WTC11 (cell line): Measurements from ENCODE around the gene SPDYE6. TPM values are rescaled to one million over a fixed set of nuclear protein-coding genes. Genes with fewer than 3 reads are reported as not detected.
"Not testable (repeated sequence)": the region's sequence is repeated elsewhere in the genome, so short reads cannot be mapped to it uniquely, and the experiment has no call there.

ENCODE experiments used
- ATAC-seq: fragments of 200-7000 bp; cut with Tn5 transposase; 2 replicates; pipeline ENCODE4 v1.10.0; 2021; ENCODE audit warnings: mild to moderate bottlenecking, moderate library complexity
- CTCF ChIA-PET: fragments of 300-600 bp; sonication (Branson Sonifier 250); formaldehyde crosslinking; loops from one replicate; lab custom pipeline; 2021; ENCODE audit warnings: antibody characterized with exemption; lab: Charles Lee
- POLR2A ChIA-PET: fragments of 350-600 bp; sonication (Branson Sonifier 250); formaldehyde crosslinking; loops from one replicate; lab custom pipeline; 2021; ENCODE audit warnings: antibody characterized with exemption; lab: Charles Lee
- DNase-seq: peaks from one replicate; pipeline ENCODE4 v3.0.0; 2021; ENCODE audit warnings: low spot score
- H3K27ac Mint-ChIP-seq: 2 replicates; pipeline ENCODE4 v1.8.0; 2021; ENCODE audit warnings: mixed read lengths
- H3K27me3 Mint-ChIP-seq: 2 replicates; pipeline ENCODE4 v1.8.0; 2021; ENCODE audit warnings: low read depth, mild to moderate bottlenecking, moderate library complexity, mixed read lengths
- H3K36me3 Mint-ChIP-seq: 2 replicates; pipeline ENCODE4 v1.8.0; 2021; ENCODE audit warnings: mixed read lengths
- H3K4me1 Mint-ChIP-seq: 2 replicates; pipeline ENCODE4 v1.8.0; 2022; ENCODE audit warnings: mixed read lengths
- H3K4me3 Mint-ChIP-seq: 2 replicates; pipeline ENCODE4 v1.8.0; 2021; ENCODE audit warnings: mild to moderate bottlenecking, moderate library complexity, mixed read lengths
- H3K9me3 Mint-ChIP-seq: 2 replicates; pipeline ENCODE4 v1.8.0; 2021; ENCODE audit warnings: mixed read lengths
- FOXP1 ChIP-seq: sonication (generic); formaldehyde crosslinking; IDR thresholded peaks from 2 replicates; pipeline ENCODE4 v1.8.0; 2022; ENCODE audit warnings: missing genetic modification reagents, mild to moderate bottlenecking, moderate library complexity, borderline replicate concordance
- GABPB1 ChIP-seq: sonication (generic); formaldehyde crosslinking; IDR thresholded peaks from 2 replicates; pipeline ENCODE4 v1.8.1; 2023; ENCODE audit warnings: mild to moderate bottlenecking, missing genetic modification reagents
- SP1 ChIP-seq: sonication (generic); formaldehyde crosslinking; conservative IDR thresholded peaks from 2 replicates; pipeline ENCODE4 v1.8.1; 2022; ENCODE audit warnings: missing genetic modification reagents
- total RNA-seq: library from RNA; stranded (reverse); gene quantifications from 3 replicates; pipeline ENCODE4 v1.2.3, GENCODE V29; 2021
- TF ChIP-seq, protein P1 (sequence below): sonication (generic); formaldehyde crosslinking; IDR thresholded peaks from 2 replicates; pipeline ENCODE4 v1.8.0; 2022; ENCODE audit warnings: mild to moderate bottlenecking, missing genetic modification reagents
- TF ChIP-seq, protein P2 (sequence below): sonication (generic); formaldehyde crosslinking; IDR thresholded peaks from 2 replicates; pipeline ENCODE4 v1.8.1; 2023; ENCODE audit warnings: mild to moderate bottlenecking, missing genetic modification reagents
- TF ChIP-seq, protein P3 (sequence below): fragments of 250-450 bp; sonication (Bioruptor Pico); IDR thresholded peaks from 2 replicates; pipeline ENCODE4 v2.1.2; 2022; ENCODE audit warnings: mild to moderate bottlenecking, moderate library complexity
- TF ChIP-seq, protein P4 (sequence below): fragments of 250-450 bp; sonication (Bioruptor Pico); IDR thresholded peaks from 2 replicates; pipeline ENCODE4 v1.9.0; 2021; ENCODE audit warnings: mild to moderate bottlenecking
- TF ChIP-seq, protein P5 (sequence below): sonication (generic); formaldehyde crosslinking; IDR thresholded peaks from 2 replicates; pipeline ENCODE4 v1.8.0; 2022; ENCODE audit warnings: mild to moderate bottlenecking, missing genetic modification reagents

Gene SPDYE6
- total RNA-seq, 1 experiment from 2014 or later = not detected

DNA sequence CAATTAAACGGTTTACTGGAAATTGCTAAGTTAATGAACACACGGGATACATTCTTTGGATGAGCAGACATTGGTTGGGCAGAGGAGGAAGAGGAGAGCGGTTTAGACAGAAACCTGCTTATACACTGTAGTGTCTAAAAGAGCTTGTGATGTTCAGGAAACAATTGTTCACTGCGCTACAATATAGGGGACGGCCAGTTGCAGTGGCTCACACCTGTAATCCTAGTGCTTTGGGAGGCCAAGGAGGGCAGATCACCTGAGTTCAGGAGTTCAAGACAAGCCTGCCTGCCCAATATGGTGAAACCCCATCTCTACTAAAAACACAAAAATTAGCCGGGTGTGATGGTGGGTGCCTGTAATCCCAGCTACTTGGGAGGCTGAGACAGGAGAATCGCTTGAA lies 20.7 kb downstream of the SPDYE6 start:
- not testable (repeated sequence) for H3K27me3 Mint-ChIP-seq, DNase-seq, H3K4me3 Mint-ChIP-seq, ATAC-seq, H3K27ac Mint-ChIP-seq, H3K9me3 Mint-ChIP-seq, H3K36me3 Mint-ChIP-seq
- CTCF ChIA-PET = interaction anchor here (1.0 kb wide), 1 partner anchor 65 kb away, joined by 3 read pairs; no protein-coding TSS in a partner anchor
- POLR2A ChIA-PET = interaction anchor here (0.7 kb wide), 1 partner anchor 61 kb away, joined by 9 read pairs; the partner anchor contains the start of gene PRKRIP1
- peaks cover 24% of the 10 kb centered on the region for H3K4me1 Mint-ChIP-seq

DNA sequence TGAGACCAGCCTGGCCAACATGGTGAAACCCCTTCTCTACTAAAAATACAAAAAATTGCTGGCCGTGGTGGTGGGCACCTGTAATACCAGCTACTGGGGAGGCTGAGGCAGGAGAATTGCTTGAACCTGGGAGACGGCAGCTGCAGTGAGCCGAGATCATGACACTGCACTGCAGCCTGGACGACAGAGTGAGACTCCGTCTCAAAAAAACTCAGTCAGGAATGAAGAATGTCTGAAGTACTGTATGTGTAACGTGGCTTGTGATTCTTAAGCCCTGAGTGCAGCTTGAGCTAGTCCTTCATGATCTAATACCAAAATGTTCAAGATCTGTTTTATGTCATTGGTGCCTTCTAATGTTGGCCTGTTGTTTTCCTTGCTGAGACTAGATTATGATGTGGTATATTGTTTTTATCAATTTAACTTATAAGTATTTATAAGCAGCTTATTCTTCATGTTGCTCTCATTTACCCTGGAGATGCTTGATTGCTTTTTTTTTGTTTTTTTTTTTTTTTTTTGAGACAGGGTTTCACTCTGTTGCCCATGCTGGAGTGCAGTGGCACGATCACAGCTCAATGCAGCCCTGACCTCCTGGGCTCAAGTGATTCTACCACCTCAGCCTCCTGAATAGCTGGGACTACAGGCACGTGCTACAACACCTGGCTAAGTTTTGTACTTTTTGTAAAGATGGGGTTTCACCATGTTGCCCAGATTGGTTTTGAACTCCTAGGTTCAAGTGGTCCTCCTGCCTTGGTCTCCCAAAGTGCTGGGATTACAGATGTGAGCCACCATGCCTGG lies 25.4 kb downstream of the SPDYE6 start:
- H3K27ac Mint-ChIP-seq, H3K4me3 Mint-ChIP-seq, H3K36me3 Mint-ChIP-seq, H3K9me3 Mint-ChIP-seq, ATAC-seq, H3K27me3 Mint-ChIP-seq, DNase-seq: not testable (repeated sequence)
- H3K4me1 Mint-ChIP-seq = peaks cover 33% of the 10 kb centered on the region
- POLR2A ChIA-PET = interaction anchor here (0.6 kb wide), 1 partner anchor 590 kb away, joined by 3 read pairs; no protein-coding TSS in a partner anchor
- CTCF ChIA-PET = interaction anchor here (1.0 to 1.3 kb wide), 3 partner anchors 13 to 51 kb away, joined by 3 to 4 read pairs (median 3); no protein-coding TSS in a partner anchor

DNA sequence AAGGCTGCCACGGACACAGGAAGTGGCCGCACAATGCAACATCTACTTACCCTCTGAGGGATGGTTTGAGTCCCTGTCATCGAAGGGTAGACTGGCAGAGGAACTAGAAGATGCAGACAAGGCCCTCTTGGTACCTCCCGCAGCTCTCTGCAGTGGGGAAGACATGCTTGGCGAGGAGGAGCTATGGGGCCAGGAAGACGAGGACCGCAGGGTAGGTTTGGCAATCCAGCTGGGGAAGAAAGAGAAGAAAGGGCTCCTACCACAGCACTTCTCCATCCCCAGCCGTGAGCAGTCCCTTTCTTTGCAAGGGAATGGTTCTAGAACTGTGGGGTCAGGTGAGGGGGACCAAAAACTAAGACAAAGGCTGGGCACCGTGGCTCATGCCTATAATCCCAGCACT lies 26.9 kb downstream of the SPDYE6 start:
- peaks cover 33% of the 10 kb centered on the region for H3K4me1 Mint-ChIP-seq
- H3K27ac Mint-ChIP-seq, CTCF ChIA-PET, H3K9me3 Mint-ChIP-seq, POLR2A ChIA-PET, ATAC-seq, H3K4me3 Mint-ChIP-seq, DNase-seq, H3K27me3 Mint-ChIP-seq, H3K36me3 Mint-ChIP-seq: not testable (repeated sequence)

DNA sequence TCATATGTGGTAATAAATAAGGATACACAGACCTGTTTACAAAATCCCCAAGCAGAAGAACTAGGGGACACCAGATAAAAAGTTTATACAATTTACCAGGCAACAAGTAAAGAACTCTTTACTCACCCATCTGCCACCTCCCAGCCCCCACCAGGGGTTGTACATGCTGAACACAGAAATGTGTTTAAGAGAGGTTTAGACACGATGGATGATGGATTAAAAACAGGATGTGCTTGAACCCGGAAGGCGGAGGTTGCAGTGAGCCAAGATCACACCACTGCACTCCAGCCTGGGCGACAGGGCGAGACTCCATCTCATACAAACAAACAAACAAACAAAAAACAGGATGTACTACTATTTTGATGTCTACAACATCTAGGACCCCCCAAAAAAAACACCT lies 27.4 kb downstream of the SPDYE6 start:
- H3K27me3 Mint-ChIP-seq, H3K27ac Mint-ChIP-seq, ATAC-seq, H3K36me3 Mint-ChIP-seq, DNase-seq, POLR2A ChIA-PET, H3K9me3 Mint-ChIP-seq, CTCF ChIA-PET, H3K4me3 Mint-ChIP-seq: not testable (repeated sequence)
- peaks cover 33% of the 10 kb centered on the region for H3K4me1 Mint-ChIP-seq

DNA sequence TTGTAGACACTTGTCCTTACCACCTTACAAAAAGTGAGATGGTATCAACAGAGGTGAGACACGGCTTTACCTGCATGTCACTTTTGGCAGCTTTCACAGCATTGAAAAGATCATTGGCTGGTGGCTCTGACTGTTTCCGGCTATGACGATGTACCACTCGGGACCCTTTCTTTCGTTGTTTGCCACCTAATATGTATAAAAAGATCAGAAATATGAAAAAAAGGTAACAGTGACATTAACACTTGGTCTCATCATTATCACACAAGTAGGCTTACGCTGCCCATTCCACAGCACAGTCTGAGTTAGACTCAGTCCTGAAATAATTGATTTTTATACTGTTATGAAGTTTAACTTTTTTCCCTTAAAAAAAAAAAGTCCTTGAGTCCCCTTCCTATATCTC lies 29.1 kb downstream of the SPDYE6 start:
- ATAC-seq, H3K27ac Mint-ChIP-seq, POLR2A ChIA-PET: not testable (repeated sequence)

DNA sequence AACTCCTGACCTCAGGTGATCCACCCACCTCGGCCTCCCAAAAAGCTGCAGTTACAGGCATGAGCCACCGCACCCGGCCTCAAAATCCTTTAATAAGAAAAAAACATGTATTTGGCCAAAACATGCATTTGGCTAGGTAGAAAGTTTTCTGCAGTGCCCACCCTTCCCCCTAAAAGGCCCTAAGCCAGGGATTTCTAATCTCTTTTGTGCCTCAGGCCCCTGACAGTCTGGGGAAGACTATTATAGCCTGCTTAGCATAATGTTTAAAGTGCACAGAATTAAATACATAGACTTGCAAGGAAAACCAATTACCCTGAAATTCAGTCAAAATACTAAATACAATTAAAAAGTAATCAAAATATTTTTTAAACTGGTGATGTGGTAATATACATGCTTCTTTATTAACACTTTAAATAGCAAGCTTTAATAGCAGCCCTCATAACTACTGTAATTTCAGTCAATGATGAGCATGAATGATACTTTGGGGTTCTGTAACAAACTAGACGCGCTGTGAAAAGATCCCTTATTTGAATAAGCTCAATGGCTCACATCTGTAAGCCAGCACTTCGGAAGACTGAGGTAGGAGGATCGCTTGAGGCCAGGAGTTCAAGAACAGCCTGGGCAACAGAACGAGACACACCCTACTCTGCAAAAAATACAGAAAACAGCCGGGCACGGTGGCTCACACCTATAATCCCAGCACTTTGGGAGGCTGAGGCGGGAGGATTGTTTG lies 29.9 kb downstream of the SPDYE6 start:
- Mint-ChIP-seq H3K4me3 (no peak overlapping the region), H3K27me3 (peaks cover 19% of the 10 kb centered on the region), H3K9me3 (no peaks in the 10 kb centered on the region), H3K4me1 (peaks cover 13% of the 10 kb centered on the region; the same call in 1 of the 2 replicates), H3K27ac (no peak overlapping the region), H3K36me3 (no peaks in the 10 kb centered on the region)
- POLR2A ChIA-PET = no interaction called here
- no peak for DNase-seq
- CTCF ChIA-PET = no interaction called here
- no peak for ATAC-seq
- TF ChIP-seq, protein P1, sequence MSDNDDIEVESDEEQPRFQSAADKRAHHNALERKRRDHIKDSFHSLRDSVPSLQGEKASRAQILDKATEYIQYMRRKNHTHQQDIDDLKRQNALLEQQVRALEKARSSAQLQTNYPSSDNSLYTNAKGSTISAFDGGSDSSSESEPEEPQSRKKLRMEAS (CRISPR knock-in tag) = no peak
- TF ChIP-seq, protein P2, sequence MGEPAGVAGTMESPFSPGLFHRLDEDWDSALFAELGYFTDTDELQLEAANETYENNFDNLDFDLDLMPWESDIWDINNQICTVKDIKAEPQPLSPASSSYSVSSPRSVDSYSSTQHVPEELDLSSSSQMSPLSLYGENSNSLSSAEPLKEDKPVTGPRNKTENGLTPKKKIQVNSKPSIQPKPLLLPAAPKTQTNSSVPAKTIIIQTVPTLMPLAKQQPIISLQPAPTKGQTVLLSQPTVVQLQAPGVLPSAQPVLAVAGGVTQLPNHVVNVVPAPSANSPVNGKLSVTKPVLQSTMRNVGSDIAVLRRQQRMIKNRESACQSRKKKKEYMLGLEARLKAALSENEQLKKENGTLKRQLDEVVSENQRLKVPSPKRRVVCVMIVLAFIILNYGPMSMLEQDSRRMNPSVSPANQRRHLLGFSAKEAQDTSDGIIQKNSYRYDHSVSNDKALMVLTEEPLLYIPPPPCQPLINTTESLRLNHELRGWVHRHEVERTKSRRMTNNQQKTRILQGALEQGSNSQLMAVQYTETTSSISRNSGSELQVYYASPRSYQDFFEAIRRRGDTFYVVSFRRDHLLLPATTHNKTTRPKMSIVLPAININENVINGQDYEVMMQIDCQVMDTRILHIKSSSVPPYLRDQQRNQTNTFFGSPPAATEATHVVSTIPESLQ (CRISPR knock-in tag) = no peak
- TF ChIP-seq, protein P3, sequence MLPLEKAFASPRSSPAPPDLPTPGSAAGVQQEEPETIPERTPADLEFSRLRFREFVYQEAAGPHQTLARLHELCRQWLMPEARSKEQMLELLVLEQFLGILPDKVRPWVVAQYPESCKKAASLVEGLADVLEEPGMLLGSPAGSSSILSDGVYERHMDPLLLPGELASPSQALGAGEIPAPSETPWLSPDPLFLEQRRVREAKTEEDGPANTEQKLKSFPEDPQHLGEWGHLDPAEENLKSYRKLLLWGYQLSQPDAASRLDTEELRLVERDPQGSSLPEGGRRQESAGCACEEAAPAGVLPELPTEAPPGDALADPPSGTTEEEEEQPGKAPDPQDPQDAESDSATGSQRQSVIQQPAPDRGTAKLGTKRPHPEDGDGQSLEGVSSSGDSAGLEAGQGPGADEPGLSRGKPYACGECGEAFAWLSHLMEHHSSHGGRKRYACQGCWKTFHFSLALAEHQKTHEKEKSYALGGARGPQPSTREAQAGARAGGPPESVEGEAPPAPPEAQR (CRISPR knock-in tag) = no peak
- TF ChIP-seq, protein P4, sequence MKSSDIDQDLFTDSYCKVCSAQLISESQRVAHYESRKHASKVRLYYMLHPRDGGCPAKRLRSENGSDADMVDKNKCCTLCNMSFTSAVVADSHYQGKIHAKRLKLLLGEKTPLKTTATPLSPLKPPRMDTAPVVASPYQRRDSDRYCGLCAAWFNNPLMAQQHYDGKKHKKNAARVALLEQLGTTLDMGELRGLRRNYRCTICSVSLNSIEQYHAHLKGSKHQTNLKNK = no peak
- TF ChIP-seq, protein P5, sequence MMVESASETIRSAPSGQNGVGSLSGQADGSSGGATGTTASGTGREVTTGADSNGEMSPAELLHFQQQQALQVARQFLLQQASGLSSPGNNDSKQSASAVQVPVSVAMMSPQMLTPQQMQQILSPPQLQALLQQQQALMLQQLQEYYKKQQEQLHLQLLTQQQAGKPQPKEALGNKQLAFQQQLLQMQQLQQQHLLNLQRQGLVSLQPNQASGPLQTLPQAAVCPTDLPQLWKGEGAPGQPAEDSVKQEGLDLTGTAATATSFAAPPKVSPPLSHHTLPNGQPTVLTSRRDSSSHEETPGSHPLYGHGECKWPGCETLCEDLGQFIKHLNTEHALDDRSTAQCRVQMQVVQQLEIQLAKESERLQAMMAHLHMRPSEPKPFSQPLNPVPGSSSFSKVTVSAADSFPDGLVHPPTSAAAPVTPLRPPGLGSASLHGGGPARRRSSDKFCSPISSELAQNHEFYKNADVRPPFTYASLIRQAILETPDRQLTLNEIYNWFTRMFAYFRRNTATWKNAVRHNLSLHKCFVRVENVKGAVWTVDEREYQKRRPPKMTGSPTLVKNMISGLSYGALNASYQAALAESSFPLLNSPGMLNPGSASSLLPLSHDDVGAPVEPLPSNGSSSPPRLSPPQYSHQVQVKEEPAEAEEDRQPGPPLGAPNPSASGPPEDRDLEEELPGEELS (CRISPR knock-in tag) = no peak
- TF ChIP-seq FOXP1 (CRISPR knock-in tag) (no peak), SP1 (CRISPR knock-in tag) (no peak), GABPB1 (no peak)

More for the DNA sequence above, 29.1 kb downstream of the SPDYE6 start:
- DNase-seq, H3K9me3 Mint-ChIP-seq, H3K4me3 Mint-ChIP-seq, CTCF ChIA-PET, H3K36me3 Mint-ChIP-seq: not testable (repeated sequence)
- Mint-ChIP-seq H3K27me3 (peaks cover 14% of the 10 kb centered on the region), H3K4me1 (peaks cover 19% of the 10 kb centered on the region)
